Measurements from ENCODE around the gene LRRC8D. TPM values are rescaled to one million over a fixed set of nuclear protein-coding genes. Genes with fewer than 3 reads are reported as not detected.

The LRRC8D gene
- polyA plus RNA-seq, 4 donors: 13.0 to 36.7 (median 20.2) TPM

GRCh38 chr1:89939059-89939570 lies 118.3 kb downstream of the LRRC8D start:
- no peaks in the 10 kb centered on the region for H3K4me1 ChIP-seq (ENCODE audit: control insufficient read depth in 3 of 3, insufficient read depth in 2 of 3, low read depth in 1 of 3, low read length in 2 of 3)
- H3K36me3 ChIP-seq (ENCODE audit: control insufficient read depth in 3 of 3, insufficient read depth in 2 of 3, low read depth in 1 of 3, low read length in 3 of 3): peaks cover 0 to 9% (median 4%) of the 10 kb centered on the region in 3 donors
- H3K9me3 ChIP-seq (ENCODE audit: control insufficient read depth in 2 of 2, insufficient read depth in 1 of 2, low read depth in 1 of 2, low read length in 1 of 2): no peaks in the 10 kb centered on the region
- no peak for FAIRE-seq
- DNase-seq: no peak
- WGBS, 3 donors: 81 to 88% (median 87%) methylated on average over 7 of the region's 7 CpGs
- H3K27me3 ChIP-seq (ENCODE audit: control insufficient read depth in 3 of 3, insufficient read depth in 3 of 3, low read length in 3 of 3): no peaks in the 10 kb centered on the region
- H3K4me3 ChIP-seq (ENCODE audit: low read depth in 1 of 3, low read length in 3 of 3): no peak overlapping the region
- no peak overlapping the region for H3K27ac ChIP-seq (ENCODE audit: low read depth in 1 of 3, low read length in 2 of 3)

DNA sequence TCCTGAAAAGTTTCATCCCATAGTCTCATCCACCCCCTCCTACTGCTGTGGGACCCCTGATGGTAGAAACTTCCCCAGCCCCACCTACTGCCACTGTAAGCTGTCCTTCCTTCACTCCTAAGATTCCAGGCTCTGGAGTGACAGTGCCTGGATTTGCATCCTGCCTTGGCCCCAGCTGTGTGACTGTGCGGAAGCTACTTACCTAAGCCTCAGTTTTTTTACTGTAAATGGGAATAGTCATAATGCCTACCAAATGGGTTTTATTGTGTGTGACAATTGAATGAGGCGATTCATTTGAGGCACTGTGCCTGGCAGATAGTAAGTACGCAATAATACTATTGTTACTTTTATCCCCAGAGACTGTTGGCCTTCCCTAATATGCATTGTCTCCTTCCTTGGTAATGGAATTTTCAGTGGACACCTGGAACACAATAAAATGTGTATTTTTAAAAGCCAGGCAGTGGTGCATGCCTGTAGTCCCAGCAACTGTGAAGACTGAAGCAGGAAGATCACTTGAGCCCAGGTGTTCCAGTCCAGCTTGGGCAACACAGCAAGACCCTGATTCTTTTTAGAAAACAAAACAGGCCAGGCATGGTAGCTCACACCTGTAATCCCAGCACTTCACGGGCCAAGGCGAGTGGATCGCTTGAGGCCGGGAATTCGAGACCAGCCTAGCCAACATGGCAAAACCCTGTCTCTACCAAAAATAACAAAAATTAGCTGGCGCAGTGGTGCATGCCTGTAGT lies 119.0 kb downstream of the LRRC8D start:
- Histone ChIP-seq H3K9me3 (ENCODE audit: control insufficient read depth in 2 of 2, insufficient read depth in 1 of 2, low read depth in 1 of 2, low read length in 1 of 2) (no peaks in the 10 kb centered on the region), H3K27ac (ENCODE audit: low read depth in 1 of 3, low read length in 2 of 3) (no peak overlapping the region), H3K36me3 (ENCODE audit: control insufficient read depth in 3 of 3, insufficient read depth in 2 of 3, low read depth in 1 of 3, low read length in 3 of 3) (peaks cover 0 to 5% (median 4%) of the 10 kb centered on the region in 3 donors), H3K4me3 (ENCODE audit: low read depth in 1 of 3, low read length in 3 of 3) (no peak overlapping the region), H3K27me3 (ENCODE audit: control insufficient read depth in 3 of 3, insufficient read depth in 3 of 3, low read length in 3 of 3) (no peaks in the 10 kb centered on the region), H3K4me1 (ENCODE audit: control insufficient read depth in 3 of 3, insufficient read depth in 2 of 3, low read depth in 1 of 3, low read length in 2 of 3) (no peaks in the 10 kb centered on the region)
- no peak for FAIRE-seq
- DNase-seq: no peak
- 95 to 99% (median 97%) methylated on average over 9 of the region's 9 CpGs for WGBS, 3 donors

GRCh38 chr1:89941110-89941766 lies 120.4 kb downstream of the LRRC8D start:
- Histone ChIP-seq H3K36me3 (ENCODE audit: control insufficient read depth in 3 of 3, insufficient read depth in 2 of 3, low read depth in 1 of 3, low read length in 3 of 3) (peaks cover 0 to 4% (median 3%) of the 10 kb centered on the region in 3 donors), H3K4me1 (ENCODE audit: control insufficient read depth in 3 of 3, insufficient read depth in 2 of 3, low read depth in 1 of 3, low read length in 2 of 3) (no peaks in the 10 kb centered on the region), H3K9me3 (ENCODE audit: control insufficient read depth in 2 of 2, insufficient read depth in 1 of 2, low read depth in 1 of 2, low read length in 1 of 2) (no peaks in the 10 kb centered on the region), H3K4me3 (ENCODE audit: low read depth in 1 of 3, low read length in 3 of 3) (no peak overlapping the region), H3K27ac (ENCODE audit: low read depth in 1 of 3, low read length in 2 of 3) (no peak overlapping the region), H3K27me3 (ENCODE audit: control insufficient read depth in 3 of 3, insufficient read depth in 3 of 3, low read length in 3 of 3) (no peaks in the 10 kb centered on the region)
- FAIRE-seq (no peak), DNase-seq (no peak)
- 88 to 93% (median 90%) methylated on average over 6 of the region's 6 CpGs for WGBS, 3 donors

- DNase-seq: no peak
- no peak for FAIRE-seq
- peaks cover 0 to 4% (median 0%) of the 10 kb centered on the region in 3 donors for H3K36me3 ChIP-seq (ENCODE audit: control insufficient read depth in 3 of 3, insufficient read depth in 2 of 3, low read depth in 1 of 3, low read length in 3 of 3)
- H3K9me3 ChIP-seq (ENCODE audit: control insufficient read depth in 2 of 2, insufficient read depth in 1 of 2, low read depth in 1 of 2, low read length in 1 of 2): no peaks in the 10 kb centered on the region
- H3K4me1 ChIP-seq (ENCODE audit: control insufficient read depth in 3 of 3, insufficient read depth in 2 of 3, low read depth in 1 of 3, low read length in 2 of 3): no peaks in the 10 kb centered on the region
- no peak overlapping the region for H3K4me3 ChIP-seq (ENCODE audit: low read depth in 1 of 3, low read length in 3 of 3)
- no peaks in the 10 kb centered on the region for H3K27me3 ChIP-seq (ENCODE audit: control insufficient read depth in 3 of 3, insufficient read depth in 3 of 3, low read length in 3 of 3)
- WGBS, 3 donors: 92 to 97% (median 97%) methylated on average over 2 of the region's 2 CpGs
- no peak overlapping the region for H3K27ac ChIP-seq (ENCODE audit: low read depth in 1 of 3, low read length in 2 of 3)
These were observed 121.2 kb downstream of the LRRC8D start for GRCh38 chr1:89942014-89942413.

GRCh38 chr1:89942825-89943658 lies 122.2 kb downstream of the LRRC8D start:
- no peaks in the 10 kb centered on the region for H3K27me3 ChIP-seq (ENCODE audit: control insufficient read depth in 3 of 3, insufficient read depth in 3 of 3, low read length in 3 of 3)
- 89 to 93% (median 91%) methylated on average over 8 of the region's 8 CpGs for WGBS, 3 donors
- DNase-seq: no peak
- no peak overlapping the region for H3K27ac ChIP-seq (ENCODE audit: low read depth in 1 of 3, low read length in 2 of 3)
- no peaks in the 10 kb centered on the region for H3K9me3 ChIP-seq (ENCODE audit: control insufficient read depth in 2 of 2, insufficient read depth in 1 of 2, low read depth in 1 of 2, low read length in 1 of 2)
- no peaks in the 10 kb centered on the region for H3K4me1 ChIP-seq (ENCODE audit: control insufficient read depth in 3 of 3, insufficient read depth in 2 of 3, low read depth in 1 of 3, low read length in 2 of 3)
- H3K36me3 ChIP-seq (ENCODE audit: control insufficient read depth in 3 of 3, insufficient read depth in 2 of 3, low read depth in 1 of 3, low read length in 3 of 3): peaks cover 0 to under 1% (median 0%) of the 10 kb centered on the region in 3 donors
- no peak for FAIRE-seq
- H3K4me3 ChIP-seq (ENCODE audit: low read depth in 1 of 3, low read length in 3 of 3): no peak overlapping the region

GRCh38 chr1:89943846-89944781 lies 123.3 kb downstream of the LRRC8D start:
- H3K27ac ChIP-seq (ENCODE audit: low read depth in 1 of 3, low read length in 2 of 3): no peak overlapping the region
- H3K36me3 ChIP-seq (ENCODE audit: control insufficient read depth in 3 of 3, insufficient read depth in 2 of 3, low read depth in 1 of 3, low read length in 3 of 3): no peaks in the 10 kb centered on the region
- H3K9me3 ChIP-seq (ENCODE audit: control insufficient read depth in 2 of 2, insufficient read depth in 1 of 2, low read depth in 1 of 2, low read length in 1 of 2): no peaks in the 10 kb centered on the region
- no peaks in the 10 kb centered on the region for H3K4me1 ChIP-seq (ENCODE audit: control insufficient read depth in 3 of 3, insufficient read depth in 2 of 3, low read depth in 1 of 3, low read length in 2 of 3)
- no peaks in the 10 kb centered on the region for H3K27me3 ChIP-seq (ENCODE audit: control insufficient read depth in 3 of 3, insufficient read depth in 3 of 3, low read length in 3 of 3)
- DNase-seq (no peak), FAIRE-seq (no peak)
- no peak overlapping the region for H3K4me3 ChIP-seq (ENCODE audit: low read depth in 1 of 3, low read length in 3 of 3)
- WGBS, 3 donors: 60 to 83% (median 79%) methylated on average over 5 of the region's 5 CpGs

- H3K4me1 ChIP-seq (ENCODE audit: control insufficient read depth in 3 of 3, insufficient read depth in 2 of 3, low read depth in 1 of 3, low read length in 2 of 3): peaks cover 0 to 8% (median 0%) of the 10 kb centered on the region in 3 donors
- H3K4me3 ChIP-seq (ENCODE audit: low read depth in 1 of 3, low read length in 3 of 3): no peak overlapping the region
- DNase-seq (no peak), FAIRE-seq (no peak)
- 70 to 85% (median 76%) methylated on average over 5 of the region's 5 CpGs for WGBS, 3 donors
- H3K27me3 ChIP-seq (ENCODE audit: control insufficient read depth in 3 of 3, insufficient read depth in 3 of 3, low read length in 3 of 3): no peaks in the 10 kb centered on the region
- no peaks in the 10 kb centered on the region for H3K36me3 ChIP-seq (ENCODE audit: control insufficient read depth in 3 of 3, insufficient read depth in 2 of 3, low read depth in 1 of 3, low read length in 3 of 3)
- H3K27ac ChIP-seq (ENCODE audit: low read depth in 1 of 3, low read length in 2 of 3): no peak overlapping the region
- no peaks in the 10 kb centered on the region for H3K9me3 ChIP-seq (ENCODE audit: control insufficient read depth in 2 of 2, insufficient read depth in 1 of 2, low read depth in 1 of 2, low read length in 1 of 2)
These were observed 125.1 kb downstream of the LRRC8D start for GRCh38 chr1:89945852-89946476.
